GM12878 (cell line): ENCODE measurements around the gene TNXB. TPM values are rescaled to one million over a fixed set of nuclear protein-coding genes. Genes with fewer than 3 reads are reported as not detected.

Experiments
- BACH1 ChIP-seq: fragments of 450-650 bp; IDR thresholded peaks from 2 replicates; pipeline ENCODE4 v1.6.1; 2017; ENCODE audit warnings: mild to moderate bottlenecking, borderline replicate concordance
- BMI1 ChIP-seq: fragments of 450-650 bp; IDR thresholded peaks from 2 replicates; pipeline ENCODE4 v1.6.1; 2016; ENCODE audit warnings: mild to moderate bottlenecking, moderate library complexity, borderline replicate concordance
- CEBPB ChIP-seq, 2 experiments: fragments of 150-350 bp in 1 of 2; IDR thresholded peaks; 2 replicates each; pipeline ENCODE4 v1.6.1; 2012 to 2014; ENCODE audit warnings: low read depth in 2 of 2, low read length in 2 of 2, borderline replicate concordance in 1 of 2, inconsistent platforms in 1 of 2
- CHD2 ChIP-seq: IDR thresholded peaks from 2 replicates; pipeline ENCODE4 v1.6.1; 2011; ENCODE audit warnings: low read depth, low read length, improper control_type of control experiment, borderline replicate concordance
- ELK1 ChIP-seq: IDR thresholded peaks from 2 replicates; pipeline ENCODE4 v1.6.1; 2012; ENCODE audit warnings: low read depth, low read length, improper control_type of control experiment
- IKZF1 ChIP-seq: fragments of 450-650 bp; conservative IDR thresholded peaks from 2 replicates; pipeline ENCODE4 v1.6.1; 2017; ENCODE audit warnings: antibody characterized with exemption, mild to moderate bottlenecking
- MEF2B ChIP-seq: fragments of 450-650 bp; IDR thresholded peaks from 2 replicates; pipeline ENCODE4 v1.6.1; 2018; ENCODE audit warnings: mild to moderate bottlenecking, moderate library complexity; ENCODE audit not compliant: partially characterized antibody, poor library complexity, severe bottlenecking
- MXI1 ChIP-seq: fragments of 150-350 bp; IDR thresholded peaks from 2 replicates; pipeline ENCODE4 v1.6.1; 2011; ENCODE audit warnings: low read depth, mild to moderate bottlenecking, inconsistent platforms, low read length, improper control_type of control experiment
- MYB ChIP-seq: fragments of 150-350 bp; IDR thresholded peaks from 2 replicates; pipeline ENCODE4 v1.6.1; 2014; ENCODE audit warnings: mild to moderate bottlenecking, low read depth, low read length, borderline replicate concordance
- NFYB ChIP-seq: IDR thresholded peaks from 2 replicates; pipeline ENCODE4 v1.6.1; 2011; ENCODE audit warnings: low read depth, mild to moderate bottlenecking, low read length, improper control_type of control experiment, moderate library complexity; ENCODE audit not compliant: insufficient read depth
- NKRF ChIP-seq: fragments of 450-650 bp; conservative IDR thresholded peaks from 2 replicates; pipeline ENCODE4 v1.6.1; 2017; ENCODE audit warnings: mild to moderate bottlenecking, moderate library complexity
- PAX5 ChIP-seq: IDR thresholded peaks from 2 replicates; pipeline ENCODE4 v1.6.1; 2011; ENCODE audit warnings: low read depth, low read length, borderline replicate concordance
- POLR2A ChIP-seq: IDR thresholded peaks from 2 replicates; pipeline ENCODE4 v1.6.1; 2011; ENCODE audit warnings: low read depth, mild to moderate bottlenecking, low read length
- POLR2AphosphoS5 ChIP-seq: IDR thresholded peaks from 2 replicates; pipeline ENCODE4 v1.6.1; 2011; ENCODE audit warnings: mild to moderate bottlenecking, low read length, inconsistent platforms
- RAD21 ChIP-seq: IDR thresholded peaks from 2 replicates; pipeline ENCODE4 v1.6.1; 2011; ENCODE audit warnings: mild to moderate bottlenecking, low read depth, low read length, moderate library complexity; ENCODE audit not compliant: insufficient read depth
- RUNX3 ChIP-seq: IDR thresholded peaks from 2 replicates; pipeline ENCODE4 v1.6.1; 2012; ENCODE audit warnings: low read length, inconsistent platforms
- SIX5 ChIP-seq: IDR thresholded peaks from 2 replicates; pipeline ENCODE4 v1.6.1; 2011; ENCODE audit warnings: mild to moderate bottlenecking, low read depth, low read length, moderate library complexity; ENCODE audit not compliant: severe bottlenecking
- SMC3 ChIP-seq: IDR thresholded peaks from 2 replicates; pipeline ENCODE4 v1.6.1; 2011; ENCODE audit warnings: low read length, improper control_type of control experiment, borderline replicate concordance
- SUZ12 ChIP-seq: fragments of 200-600 bp; sonication (generic); IDR thresholded peaks from one replicate; pipeline ENCODE4 v1.6.1; 2018; ENCODE audit warnings: antibody characterized with exemption, mild to moderate bottlenecking; ENCODE audit not compliant: unreplicated experiment
- ZBED1 ChIP-seq: IDR thresholded peaks from 2 replicates; pipeline ENCODE4 v1.6.1; 2016; ENCODE audit warnings: borderline replicate concordance
- ZNF592 ChIP-seq: fragments of 450-650 bp; IDR thresholded peaks from 2 replicates; pipeline ENCODE4 v1.6.1; 2017; ENCODE audit warnings: mild to moderate bottlenecking, moderate library complexity
- polyA plus RNA-seq, 11 experiments: library from polyadenylated mRNA; depleted of rRNA in 4 of 11; unstranded in 6 of 11; stranded (reverse) in 5 of 11; fragments of >200 nt; fragmentation: Nextera tagmentation in 4 of 11; fragmentation: Illumina TruSeq in 1 of 11; extraction: Ambion mirVana in 4 of 11; extraction: Trizol in 1 of 11; gene quantifications; 1 replicate in 1 of 11; 2 replicates in 10 of 11; pipeline versions ENCODE4 v1.2.1 to v1.2.3, GENCODE V29; 2011 to 2016; ENCODE audit warnings: inconsistent platforms in 2 of 11, missing spikeins in 2 of 11, low read depth in 1 of 11
- total RNA-seq, 4 experiments: library from RNA; depleted of rRNA in 3 of 4; stranded (reverse); fragments of >200 nt in 3 of 4; fragmentation: Illumina TruSeq in 1 of 4; extraction: Trizol in 1 of 4; gene quantifications; 2 replicates each; pipeline versions ENCODE4 v1.2.1 to v1.2.3, GENCODE V29; 2013 to 2021

The TNXB gene
- total and polyA plus RNA-seq, 10 of the 15 experiments (the other 5 are each of a cell fraction or from before 2014, with no cell fraction given), result 0.03 to 2.5 (median 0.68) TPM; not detected in 2

- TF ChIP-seq SUZ12 (no peak), NKRF (peak; percentile 83), SIX5 (peak; percentile 69), RUNX3 (no peak), ELK1 (peak; percentile 49; the same call in 1 of the 2 replicates), RAD21 (no peak), MXI1 (peak; percentile 63; the same call in 1 of the 2 replicates), BMI1 (no peak), POLR2AphosphoS5 (peak; percentile 70; the same call in 1 of the 2 replicates), PAX5 (0 out of 2 replicates have a peak, but pooled peaks have one; percentile 21), ZNF592 (no peak), MYB (0 out of 2 replicates have a peak, but pooled peaks have one; percentile 30), NFYB (peak; percentile 88), SMC3 (no peak), ZBED1 (no peak), CEBPB (IDR thresholded peaks at IDR 0.05; ENCODE audit: borderline replicate concordance in 1 of 2, low read depth in 2 of 2, low read length in 2 of 2) (no peak), BACH1 (0 out of 2 replicates have a peak, but pooled peaks have one; percentile 44), CHD2 (peak; percentile 85), POLR2A (peak; percentile 91), MEF2B (no peak), IKZF1 (peak; percentile 76)
Measured at GRCh38 chr6:32127717-32128592, 18.8 kb upstream of the TNXB start, which contains the start of gene ATF6B (continued).
